Tibial nerve (tissue), 4 donors: ENCODE data around the gene NR2F1-AS1.
"Not testable (repeated sequence)": the region's sequence is repeated elsewhere in the genome, so short reads cannot be mapped to it uniquely, and the experiment has no call there.

Experiments used
- EP300 ChIP-seq, 2 donors: sonication (generic); formaldehyde crosslinking; IDR thresholded peaks; one replicate each; pipeline ENCODE4 v1.6.1; 2017; ENCODE audit warnings: antibody characterized with exemption in 2 of 2, mild to moderate bottlenecking in 1 of 2
- POLR2A ChIP-seq, 2 donors: fragments of 450-650 bp; IDR thresholded peaks; one replicate each; pipeline ENCODE4 v1.6.1; 2017; ENCODE audit warnings: antibody characterized with exemption in 2 of 2, mild to moderate bottlenecking in 2 of 2, moderate library complexity in 2 of 2
- TF ChIP-seq, protein P1 (sequence below), 5 experiments: fragments of 200-600 bp in 3 of 5; fragments of 450-650 bp in 2 of 5; sonication (generic) in 3 of 5; IDR thresholded peaks; one replicate each; pipeline ENCODE4 v1.5.1; 2016 to 2019; ENCODE audit warnings: antibody characterized with exemption in 5 of 5, mild to moderate bottlenecking in 3 of 5, moderate library complexity in 2 of 5

DNA sequence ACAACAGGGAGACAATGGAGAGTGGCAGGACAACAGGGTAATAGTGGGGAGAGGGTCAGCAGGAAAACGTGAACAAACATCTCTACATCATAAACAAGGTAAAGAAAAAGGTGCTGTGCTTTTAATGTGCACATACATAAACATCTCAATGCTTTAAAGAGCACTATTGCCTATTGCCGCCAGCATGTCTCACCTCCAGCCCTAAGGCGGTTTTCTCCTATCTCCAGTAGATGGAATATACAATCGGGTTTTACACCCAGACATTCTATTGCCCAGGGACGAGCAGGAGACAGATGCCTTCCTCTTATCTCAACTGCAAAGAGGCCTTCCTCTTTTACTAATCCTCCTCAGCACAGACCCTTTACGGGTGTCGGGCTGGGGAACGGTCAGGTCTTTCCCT, 124.2 kb downstream of the NR2F1-AS1 start:
- TF ChIP-seq, protein P1, sequence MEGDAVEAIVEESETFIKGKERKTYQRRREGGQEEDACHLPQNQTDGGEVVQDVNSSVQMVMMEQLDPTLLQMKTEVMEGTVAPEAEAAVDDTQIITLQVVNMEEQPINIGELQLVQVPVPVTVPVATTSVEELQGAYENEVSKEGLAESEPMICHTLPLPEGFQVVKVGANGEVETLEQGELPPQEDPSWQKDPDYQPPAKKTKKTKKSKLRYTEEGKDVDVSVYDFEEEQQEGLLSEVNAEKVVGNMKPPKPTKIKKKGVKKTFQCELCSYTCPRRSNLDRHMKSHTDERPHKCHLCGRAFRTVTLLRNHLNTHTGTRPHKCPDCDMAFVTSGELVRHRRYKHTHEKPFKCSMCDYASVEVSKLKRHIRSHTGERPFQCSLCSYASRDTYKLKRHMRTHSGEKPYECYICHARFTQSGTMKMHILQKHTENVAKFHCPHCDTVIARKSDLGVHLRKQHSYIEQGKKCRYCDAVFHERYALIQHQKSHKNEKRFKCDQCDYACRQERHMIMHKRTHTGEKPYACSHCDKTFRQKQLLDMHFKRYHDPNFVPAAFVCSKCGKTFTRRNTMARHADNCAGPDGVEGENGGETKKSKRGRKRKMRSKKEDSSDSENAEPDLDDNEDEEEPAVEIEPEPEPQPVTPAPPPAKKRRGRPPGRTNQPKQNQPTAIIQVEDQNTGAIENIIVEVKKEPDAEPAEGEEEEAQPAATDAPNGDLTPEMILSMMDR (IDR thresholded peaks at IDR 0.05) = not testable (repeated sequence)
- not testable (repeated sequence) for TF ChIP-seq EP300, POLR2A (IDR thresholded peaks at IDR 0.05)
